HepG2 (cell line): ENCODE data around the gene NOTCH4. TPM values are rescaled to one million over a fixed set of nuclear protein-coding genes. Genes with fewer than 3 reads are reported as not detected.

ENCODE experiments used
- ARID2 ChIP-seq: sonication (generic); formaldehyde crosslinking; IDR thresholded peaks from 2 replicates; pipeline ENCODE4 v1.8.1; 2022; ENCODE audit warnings: mild to moderate bottlenecking, missing genetic modification reagents, borderline replicate concordance
- ETV5 ChIP-seq: IDR thresholded peaks from 2 replicates; pipeline ENCODE4 v1.6.1; 2018; ENCODE audit warnings: missing biosample characterization, missing genetic modification reagents, inconsistent platforms, borderline replicate concordance
- FOSL2 ChIP-seq: sonication (generic); formaldehyde crosslinking; IDR thresholded peaks from 2 replicates; pipeline ENCODE4 v1.4.0; 2020; ENCODE audit warnings: missing genetic modification reagents
- HDAC2 ChIP-seq: sonication (generic); formaldehyde crosslinking; IDR thresholded peaks from 2 replicates; pipeline ENCODE4 v1.4.0; 2020; ENCODE audit warnings: missing genetic modification reagents
- JUND ChIP-seq: sonication (generic); formaldehyde crosslinking; IDR thresholded peaks from 2 replicates; pipeline ENCODE4 v1.8.0; 2022; ENCODE audit warnings: mild to moderate bottlenecking, missing genetic modification reagents
- MTA1 ChIP-seq: sonication (generic); formaldehyde crosslinking; IDR thresholded peaks from 2 replicates; pipeline ENCODE4 v1.4.0; 2020; ENCODE audit warnings: missing genetic modification reagents, mild to moderate bottlenecking, borderline replicate concordance
- NFE2L1 ChIP-seq: sonication (generic); formaldehyde crosslinking; IDR thresholded peaks from 2 replicates; pipeline ENCODE4 v1.4.0; 2020; ENCODE audit warnings: missing genetic modification reagents, mild to moderate bottlenecking, borderline replicate concordance
- NFYB ChIP-seq: sonication (generic); formaldehyde crosslinking; IDR thresholded peaks from 2 replicates; pipeline ENCODE4 v1.4.0; 2020; ENCODE audit warnings: missing genetic modification reagents
- PHF20 ChIP-seq: sonication (generic); formaldehyde crosslinking; IDR thresholded peaks from 2 replicates; pipeline ENCODE4 v1.5.0; 2020; ENCODE audit warnings: mild to moderate bottlenecking, missing genetic modification reagents
- SMAD1 ChIP-seq: sonication (generic); formaldehyde crosslinking; IDR thresholded peaks from 2 replicates; pipeline ENCODE4 v1.4.0; 2020; ENCODE audit warnings: missing genetic modification reagents, low read depth, mild to moderate bottlenecking, borderline replicate concordance
- SMARCC2 ChIP-seq: fragments of 450-650 bp; IDR thresholded peaks from 2 replicates; pipeline ENCODE4 v1.6.1; 2017; ENCODE audit warnings: antibody characterized with exemption, mild to moderate bottlenecking
- ZFYVE20 ChIP-seq: sonication (generic); formaldehyde crosslinking; IDR thresholded peaks from 2 replicates; pipeline ENCODE4 v1.8.0; 2023; ENCODE audit warnings: low read depth, mild to moderate bottlenecking, moderate library complexity, missing genetic modification reagents, borderline replicate concordance
- ZNF317 ChIP-seq: sonication (generic); formaldehyde crosslinking; IDR thresholded peaks from 2 replicates; pipeline ENCODE4 v1.5.0; 2020; ENCODE audit warnings: mild to moderate bottlenecking, missing genetic modification reagents
- ZNF446 ChIP-seq: sonication (generic); formaldehyde crosslinking; IDR thresholded peaks from 2 replicates; pipeline ENCODE4 v1.5.0; 2020; ENCODE audit warnings: mild to moderate bottlenecking, missing genetic modification reagents
- ZNF501 ChIP-seq: sonication (generic); formaldehyde crosslinking; IDR thresholded peaks from 2 replicates; pipeline ENCODE4 v1.5.1; 2020; ENCODE audit warnings: mild to moderate bottlenecking, moderate library complexity, missing genetic modification reagents
- ZNF510 ChIP-seq: sonication (generic); formaldehyde crosslinking; IDR thresholded peaks from 2 replicates; pipeline ENCODE4 v1.4.0; 2020; ENCODE audit warnings: low read depth, mild to moderate bottlenecking, missing genetic modification reagents
- ZNF709 ChIP-seq: sonication (generic); formaldehyde crosslinking; IDR thresholded peaks from 2 replicates; pipeline ENCODE4 v1.5.0; 2020; ENCODE audit warnings: mild to moderate bottlenecking, missing genetic modification reagents
- ZNF713 ChIP-seq: sonication (generic); formaldehyde crosslinking; IDR thresholded peaks from 2 replicates; pipeline ENCODE4 v1.4.0; 2020; ENCODE audit warnings: mild to moderate bottlenecking, missing genetic modification reagents
- ZNF746 ChIP-seq: sonication (generic); formaldehyde crosslinking; IDR thresholded peaks from 2 replicates; pipeline ENCODE4 v1.8.0; 2022; ENCODE audit warnings: mild to moderate bottlenecking, missing genetic modification reagents
- ZNF816 ChIP-seq: sonication (generic); formaldehyde crosslinking; IDR thresholded peaks from 2 replicates; pipeline ENCODE4 v1.8.0; 2022; ENCODE audit warnings: missing genetic modification reagents, mild to moderate bottlenecking, borderline replicate concordance
- polyA plus RNA-seq, 8 experiments: library from polyadenylated mRNA; depleted of rRNA in 3 of 8; stranded (reverse) in 7 of 8; unstranded in 1 of 8; fragments of >200 nt; fragmentation: Illumina TruSeq in 4 of 8; extraction: Trizol in 4 of 8; gene quantifications; 2 replicates each; pipeline versions ENCODE4 v1.2.1 to v1.2.3, GENCODE V29; 2011 to 2016; ENCODE audit warnings: low read depth in 4 of 8, missing spikeins in 1 of 8, mixed read lengths in 1 of 8; ENCODE audit not compliant: insufficient read depth in 1 of 8
- total RNA-seq, 5 experiments: library from RNA; depleted of rRNA; stranded (reverse); fragments of >200 nt; fragmentation: Illumina TruSeq; extraction: Trizol; gene quantifications; 2 replicates each; pipeline ENCODE4 v1.2.3, GENCODE V29; 2016; ENCODE audit warnings: low read depth in 1 of 5
- TF ChIP-seq, protein P1 (sequence below): sonication (generic); formaldehyde crosslinking; IDR thresholded peaks from 2 replicates; pipeline ENCODE4 v1.5.1; 2020; ENCODE audit warnings: mild to moderate bottlenecking, missing genetic modification reagents, moderate library complexity
- TF ChIP-seq, protein P2 (sequence below): fragments of 450-650 bp; IDR thresholded peaks from 2 replicates; pipeline ENCODE4 v1.6.1; 2017; ENCODE audit warnings: mild to moderate bottlenecking
- TF ChIP-seq, protein P3 (sequence below): sonication (generic); formaldehyde crosslinking; IDR thresholded peaks from 2 replicates; pipeline ENCODE4 v1.4.0; 2020; ENCODE audit warnings: missing genetic modification reagents

Gene NOTCH4
- total and polyA plus RNA-seq, 2 of the 13 experiments (the other 11 are each of a cell fraction or from before 2014, with no cell fraction given): 0.51 to 0.83 TPM

DNA sequence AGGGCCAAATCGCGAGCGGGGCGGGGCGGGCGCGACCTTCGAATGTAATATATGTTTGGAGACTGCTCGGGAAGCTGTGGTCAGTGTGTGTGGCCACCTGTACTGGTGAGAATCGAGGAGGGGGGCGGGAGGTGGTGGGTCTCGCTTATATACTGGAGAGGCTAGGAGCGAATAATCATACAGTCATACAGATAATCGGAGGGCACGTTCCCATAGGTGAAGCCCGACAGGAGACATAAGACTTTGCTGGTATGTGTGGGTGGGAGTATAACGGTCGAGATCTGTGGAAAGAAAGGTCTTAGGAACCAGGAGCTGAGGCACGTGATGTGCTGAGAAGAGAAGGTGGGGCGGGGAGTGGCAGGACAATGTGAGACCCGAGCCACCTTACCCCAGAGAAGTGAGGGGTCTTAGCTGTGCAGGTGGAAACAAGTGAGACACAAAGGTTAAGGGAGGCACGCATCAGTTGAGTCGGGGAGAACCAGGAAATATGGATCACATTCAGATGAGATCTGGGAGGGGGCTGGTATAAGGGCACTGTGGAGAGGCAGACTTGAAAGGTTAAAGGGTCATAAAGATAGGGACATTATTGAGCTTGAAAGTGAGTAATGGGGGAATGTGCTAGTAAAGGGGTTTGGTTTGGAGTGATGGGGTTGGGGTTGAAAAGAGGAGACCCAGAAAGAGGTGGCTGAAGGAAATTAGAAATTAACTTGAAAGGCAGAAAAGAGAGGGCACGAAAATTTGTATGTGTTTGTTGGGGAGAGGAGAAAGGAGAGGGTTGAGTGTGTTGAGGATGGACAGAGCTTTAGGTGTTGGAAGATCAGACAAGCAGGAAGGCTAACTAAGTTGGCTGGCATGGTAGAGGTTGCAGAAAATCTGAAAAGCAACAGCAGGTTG, 45.1 kb downstream of the NOTCH4 start (continued):
- TF ChIP-seq, protein P1, sequence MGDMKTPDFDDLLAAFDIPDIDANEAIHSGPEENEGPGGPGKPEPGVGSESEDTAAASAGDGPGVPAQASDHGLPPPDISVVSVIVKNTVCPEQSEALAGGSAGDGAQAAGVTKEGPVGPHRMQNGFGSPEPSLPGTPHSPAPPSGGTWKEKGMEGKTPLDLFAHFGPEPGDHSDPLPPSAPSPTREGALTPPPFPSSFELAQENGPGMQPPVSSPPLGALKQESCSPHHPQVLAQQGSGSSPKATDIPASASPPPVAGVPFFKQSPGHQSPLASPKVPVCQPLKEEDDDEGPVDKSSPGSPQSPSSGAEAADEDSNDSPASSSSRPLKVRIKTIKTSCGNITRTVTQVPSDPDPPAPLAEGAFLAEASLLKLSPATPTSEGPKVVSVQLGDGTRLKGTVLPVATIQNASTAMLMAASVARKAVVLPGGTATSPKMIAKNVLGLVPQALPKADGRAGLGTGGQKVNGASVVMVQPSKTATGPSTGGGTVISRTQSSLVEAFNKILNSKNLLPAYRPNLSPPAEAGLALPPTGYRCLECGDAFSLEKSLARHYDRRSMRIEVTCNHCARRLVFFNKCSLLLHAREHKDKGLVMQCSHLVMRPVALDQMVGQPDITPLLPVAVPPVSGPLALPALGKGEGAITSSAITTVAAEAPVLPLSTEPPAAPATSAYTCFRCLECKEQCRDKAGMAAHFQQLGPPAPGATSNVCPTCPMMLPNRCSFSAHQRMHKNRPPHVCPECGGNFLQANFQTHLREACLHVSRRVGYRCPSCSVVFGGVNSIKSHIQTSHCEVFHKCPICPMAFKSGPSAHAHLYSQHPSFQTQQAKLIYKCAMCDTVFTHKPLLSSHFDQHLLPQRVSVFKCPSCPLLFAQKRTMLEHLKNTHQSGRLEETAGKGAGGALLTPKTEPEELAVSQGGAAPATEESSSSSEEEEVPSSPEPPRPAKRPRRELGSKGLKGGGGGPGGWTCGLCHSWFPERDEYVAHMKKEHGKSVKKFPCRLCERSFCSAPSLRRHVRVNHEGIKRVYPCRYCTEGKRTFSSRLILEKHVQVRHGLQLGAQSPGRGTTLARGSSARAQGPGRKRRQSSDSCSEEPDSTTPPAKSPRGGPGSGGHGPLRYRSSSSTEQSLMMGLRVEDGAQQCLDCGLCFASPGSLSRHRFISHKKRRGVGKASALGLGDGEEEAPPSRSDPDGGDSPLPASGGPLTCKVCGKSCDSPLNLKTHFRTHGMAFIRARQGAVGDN (CRISPR knock-in tag): peak; percentile 3
- no peak for TF ChIP-seq ZFYVE20 (CRISPR knock-in tag)
- TF ChIP-seq, protein P2, sequence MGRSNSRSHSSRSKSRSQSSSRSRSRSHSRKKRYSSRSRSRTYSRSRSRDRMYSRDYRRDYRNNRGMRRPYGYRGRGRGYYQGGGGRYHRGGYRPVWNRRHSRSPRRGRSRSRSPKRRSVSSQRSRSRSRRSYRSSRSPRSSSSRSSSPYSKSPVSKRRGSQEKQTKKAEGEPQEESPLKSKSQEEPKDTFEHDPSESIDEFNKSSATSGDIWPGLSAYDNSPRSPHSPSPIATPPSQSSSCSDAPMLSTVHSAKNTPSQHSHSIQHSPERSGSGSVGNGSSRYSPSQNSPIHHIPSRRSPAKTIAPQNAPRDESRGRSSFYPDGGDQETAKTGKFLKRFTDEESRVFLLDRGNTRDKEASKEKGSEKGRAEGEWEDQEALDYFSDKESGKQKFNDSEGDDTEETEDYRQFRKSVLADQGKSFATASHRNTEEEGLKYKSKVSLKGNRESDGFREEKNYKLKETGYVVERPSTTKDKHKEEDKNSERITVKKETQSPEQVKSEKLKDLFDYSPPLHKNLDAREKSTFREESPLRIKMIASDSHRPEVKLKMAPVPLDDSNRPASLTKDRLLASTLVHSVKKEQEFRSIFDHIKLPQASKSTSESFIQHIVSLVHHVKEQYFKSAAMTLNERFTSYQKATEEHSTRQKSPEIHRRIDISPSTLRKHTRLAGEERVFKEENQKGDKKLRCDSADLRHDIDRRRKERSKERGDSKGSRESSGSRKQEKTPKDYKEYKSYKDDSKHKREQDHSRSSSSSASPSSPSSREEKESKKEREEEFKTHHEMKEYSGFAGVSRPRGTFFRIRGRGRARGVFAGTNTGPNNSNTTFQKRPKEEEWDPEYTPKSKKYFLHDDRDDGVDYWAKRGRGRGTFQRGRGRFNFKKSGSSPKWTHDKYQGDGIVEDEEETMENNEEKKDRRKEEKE: no peak
- no peak; the same call in 1 of the 2 replicates for TF ChIP-seq ZNF501 (CRISPR knock-in tag)
- no peak for TF ChIP-seq ETV5 (CRISPR knock-in tag)
- no peak for TF ChIP-seq JUND (CRISPR knock-in tag)
- TF ChIP-seq NFE2L1 (CRISPR knock-in tag): no peak
- TF ChIP-seq MTA1: no peak
- TF ChIP-seq ZNF446 (CRISPR knock-in tag): no peak
- TF ChIP-seq ARID2: no peak
- no peak for TF ChIP-seq SMARCC2
- TF ChIP-seq, protein P3, sequence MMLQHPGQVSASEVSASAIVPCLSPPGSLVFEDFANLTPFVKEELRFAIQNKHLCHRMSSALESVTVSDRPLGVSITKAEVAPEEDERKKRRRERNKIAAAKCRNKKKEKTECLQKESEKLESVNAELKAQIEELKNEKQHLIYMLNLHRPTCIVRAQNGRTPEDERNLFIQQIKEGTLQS (CRISPR knock-in tag): no peak
- TF ChIP-seq ZNF510 (CRISPR knock-in tag): no peak
- no peak; the same call in 1 of the 2 replicates for TF ChIP-seq HDAC2
- TF ChIP-seq PHF20 (CRISPR knock-in tag): no peak; the same call in 1 of the 2 replicates
- no peak for TF ChIP-seq ZNF709
- TF ChIP-seq FOSL2 (CRISPR knock-in tag): 0 out of 2 replicates have a peak, but pooled peaks have one; percentile 5
- TF ChIP-seq ZNF746: no peak
- TF ChIP-seq SMAD1 (CRISPR knock-in tag): 0 out of 2 replicates have a peak, but pooled peaks have one; percentile 41
- no peak for TF ChIP-seq ZNF713
- no peak for TF ChIP-seq NFYB (CRISPR knock-in tag)
- TF ChIP-seq ZNF816 (CRISPR knock-in tag): no peak
- 0 out of 2 replicates have a peak, but pooled peaks have one; percentile 56 for TF ChIP-seq ZNF317 (CRISPR knock-in tag)
